Measurements from ENCODE around the gene PHF1. TPM values are rescaled to one million over a fixed set of nuclear protein-coding genes. Genes with fewer than 3 reads are reported as not detected.

The PHF1 gene
- total RNA-seq, 1 donor from 2014 or later, result 73.2 TPM

GRCh38 chr6:33434961-33435360, 24.1 kb downstream of the PHF1 start:
- Histone ChIP-seq H3K36me3 (peaks cover 0 to 37% of the 10 kb centered on the region in 2 donors), H3K4me3 (no peak overlapping the region), H3K9me3 (no peaks in the 10 kb centered on the region), H3K27me3 (no peaks in the 10 kb centered on the region), H3K27ac (no peak overlapping the region), H3K4me1 (peaks cover 35% of the 10 kb centered on the region)
- intact Hi-C loops (cut with DNase I), result no loop called here
- no peak for DNase-seq (ENCODE audit: extremely low spot score in 2 of 2)
- TF ChIP-seq POLR2AphosphoS5 (IDR thresholded peaks at IDR 0.05; ENCODE audit: insufficient read depth in 1 of 2, low read depth in 1 of 2) (no peak), POLR2A (IDR thresholded peaks at IDR 0.05) (no peak), CTCF (IDR thresholded peaks at IDR 0.05) (no peak)

- peaks cover 3 to 50% of the 10 kb centered on the region in 2 donors for H3K36me3 ChIP-seq
Measured at GRCh38 chr6:33437666-33438065, 26.9 kb downstream of the PHF1 start.

GRCh38 chr6:33438978-33439594, 28.3 kb downstream of the PHF1 start:
- H3K4me1 ChIP-seq, result no peaks in the 10 kb centered on the region
- no peak overlapping the region for H3K4me3 ChIP-seq
- intact Hi-C loops (cut with DNase I), result no loop called here
- no peaks in the 10 kb centered on the region for H3K9me3 ChIP-seq
- DNase-seq (ENCODE audit: extremely low spot score in 2 of 2), result no peak
- H3K27ac ChIP-seq, result no peak overlapping the region
- no peaks in the 10 kb centered on the region for H3K27me3 ChIP-seq
- peaks cover 3 to 62% of the 10 kb centered on the region in 2 donors for H3K36me3 ChIP-seq
- TF ChIP-seq CTCF (IDR thresholded peaks at IDR 0.05), result no peak
- TF ChIP-seq POLR2A (IDR thresholded peaks at IDR 0.05), result no peak
- no peak for TF ChIP-seq POLR2AphosphoS5 (IDR thresholded peaks at IDR 0.05; ENCODE audit: insufficient read depth in 1 of 2, low read depth in 1 of 2)

More at GRCh38 chr6:33437666-33438065, 26.9 kb downstream of the PHF1 start:
- Histone ChIP-seq H3K9me3 (no peaks in the 10 kb centered on the region), H3K4me1 (peaks cover 8% of the 10 kb centered on the region), H3K4me3 (no peak overlapping the region), H3K27me3 (no peaks in the 10 kb centered on the region), H3K27ac (no peak overlapping the region)
- intact Hi-C loops (cut with DNase I), result no loop called here
- TF ChIP-seq CTCF (IDR thresholded peaks at IDR 0.05), result no peak
- TF ChIP-seq POLR2A (IDR thresholded peaks at IDR 0.05), result no peak
- TF ChIP-seq POLR2AphosphoS5 (IDR thresholded peaks at IDR 0.05; ENCODE audit: insufficient read depth in 1 of 2, low read depth in 1 of 2), result no peak
- DNase-seq (ENCODE audit: extremely low spot score in 2 of 2), result no peak

GRCh38 chr6:33439956-33440648, 29.3 kb downstream of the PHF1 start:
- TF ChIP-seq POLR2A (IDR thresholded peaks at IDR 0.05) (no peak), POLR2AphosphoS5 (IDR thresholded peaks at IDR 0.05; ENCODE audit: insufficient read depth in 1 of 2, low read depth in 1 of 2) (no peak), CTCF (IDR thresholded peaks at IDR 0.05) (no peak)
- H3K9me3 ChIP-seq, result no peaks in the 10 kb centered on the region
- intact Hi-C loops (cut with DNase I), result no loop called here
- no peak overlapping the region for H3K27ac ChIP-seq
- H3K4me1 ChIP-seq, result no peaks in the 10 kb centered on the region
- DNase-seq (ENCODE audit: extremely low spot score in 2 of 2), result no peak
- no peaks in the 10 kb centered on the region for H3K27me3 ChIP-seq
- no peak overlapping the region for H3K4me3 ChIP-seq
- peaks cover 3 to 68% of the 10 kb centered on the region in 2 donors for H3K36me3 ChIP-seq

Measured in vagina (tissue), 2 donors.